GM12892 (cell line): ENCODE measurements around the gene NACAD.

Source experiments
- POLR2A ChIP-seq: IDR thresholded peaks from 2 replicates; pipeline ENCODE4 v1.6.1; 2011; ENCODE audit warnings: low read depth, low read length, control low read depth
- POLR2AphosphoS5 ChIP-seq: IDR thresholded peaks from 2 replicates; pipeline ENCODE4 v1.6.1; 2011; ENCODE audit warnings: low read depth, low read length, control low read depth

GRCh38 chr7:45099891-45100760 is 11.4 kb upstream of the NACAD start:
- no peak for TF ChIP-seq POLR2AphosphoS5
- TF ChIP-seq POLR2A = no peak
